GM21447 (cell line): Measurements from ENCODE around the gene KLHL29.
"Not testable (repeated sequence)": the region's sequence is repeated elsewhere in the genome, so short reads cannot be mapped to it uniquely, and the experiment has no call there.

Experiments used
- ATAC-seq: cut with Tn5 transposase; IDR thresholded peaks from one replicate; pipeline ENCODE4 v1.9.1; 2021; ENCODE audit not compliant: unreplicated experiment

KLHL29 gene

DNA sequence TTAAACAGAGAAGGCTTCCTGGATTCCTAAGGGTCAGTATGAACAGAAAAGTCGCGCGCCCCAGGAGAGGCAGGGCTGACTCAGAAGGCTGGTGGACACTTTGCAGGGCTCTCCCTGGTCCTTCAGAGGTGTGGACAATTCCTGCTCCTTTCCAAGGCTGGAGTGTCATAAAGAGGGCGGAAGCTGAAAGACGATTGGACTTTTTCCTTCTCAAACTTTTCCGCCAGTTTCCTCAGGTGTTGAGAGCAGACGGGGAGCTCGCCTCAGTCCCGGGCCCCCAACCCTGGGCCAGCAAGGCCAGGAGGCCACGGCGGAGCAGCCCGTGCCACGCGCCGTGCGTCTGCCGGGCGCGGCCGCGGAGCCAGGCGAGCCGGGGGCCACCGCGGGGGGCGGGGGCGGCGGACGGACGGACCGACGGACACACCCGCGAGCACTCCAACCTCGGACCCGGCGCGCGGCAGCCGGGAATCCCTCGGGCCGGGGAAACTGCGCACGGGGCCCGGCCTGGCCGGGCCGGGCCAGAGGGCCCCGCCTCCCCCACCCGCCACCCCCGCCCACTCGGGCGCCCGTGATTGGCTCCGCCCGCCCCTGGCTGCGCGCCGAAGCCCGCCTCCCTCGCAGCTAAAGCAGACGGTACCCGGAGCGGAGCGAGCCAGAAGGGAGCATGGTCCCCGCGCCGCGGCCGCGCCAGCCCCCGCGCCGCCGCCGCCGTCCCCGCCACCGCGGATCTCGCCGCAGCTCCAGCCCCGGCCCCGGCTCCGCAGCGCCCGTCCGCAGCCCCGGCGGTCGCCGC lies at the start of gene KLHL29:
Gene KLHL29 (plus strand): TSS at position 629 of the 793 bp plus-strand sequence. CDS start 177,018 bp downstream, outside the sequence.
- peak; percentile 44 for ATAC-seq

DNA sequence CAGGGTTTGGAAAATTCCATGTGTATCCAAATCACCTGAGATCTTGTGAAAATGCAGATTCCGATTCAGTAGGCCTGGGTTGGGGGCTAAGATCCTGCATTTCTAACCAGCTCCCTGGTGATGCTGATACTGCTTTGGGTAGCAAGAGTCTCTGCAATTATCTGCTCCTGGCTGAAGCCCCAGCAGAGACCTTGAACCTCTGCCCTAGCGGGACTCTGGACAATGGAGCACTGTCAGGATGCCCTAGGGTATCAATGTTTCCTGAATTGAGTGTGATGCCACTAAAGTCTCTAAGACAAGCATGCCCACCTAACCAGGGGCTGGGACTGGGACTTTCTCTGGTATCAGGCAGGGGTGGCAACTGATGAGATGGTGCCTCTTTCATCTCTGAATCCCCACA lies 49.4 kb upstream of the KLHL29 start:
- ATAC-seq: no peak

DNA sequence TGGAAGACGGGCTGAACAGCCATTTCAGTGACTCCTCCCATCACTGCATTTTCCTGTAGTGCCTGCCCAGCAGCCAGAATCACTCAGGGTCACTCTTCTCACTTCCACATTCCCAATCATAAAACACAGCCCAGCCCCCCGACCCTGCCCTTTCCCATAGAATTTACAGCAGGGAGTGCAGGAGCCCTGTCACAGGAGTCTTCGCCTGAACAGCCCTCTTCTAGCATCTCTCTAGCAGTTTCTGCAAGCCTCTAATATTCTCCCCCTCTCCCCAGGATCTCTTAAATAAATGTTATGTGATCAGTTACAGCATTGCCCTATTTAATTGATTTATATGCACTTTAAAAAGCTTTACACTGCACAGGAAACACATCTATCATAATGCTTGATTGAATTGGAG lies 42.9 kb upstream of the KLHL29 start:
- ATAC-seq: no peak

DNA sequence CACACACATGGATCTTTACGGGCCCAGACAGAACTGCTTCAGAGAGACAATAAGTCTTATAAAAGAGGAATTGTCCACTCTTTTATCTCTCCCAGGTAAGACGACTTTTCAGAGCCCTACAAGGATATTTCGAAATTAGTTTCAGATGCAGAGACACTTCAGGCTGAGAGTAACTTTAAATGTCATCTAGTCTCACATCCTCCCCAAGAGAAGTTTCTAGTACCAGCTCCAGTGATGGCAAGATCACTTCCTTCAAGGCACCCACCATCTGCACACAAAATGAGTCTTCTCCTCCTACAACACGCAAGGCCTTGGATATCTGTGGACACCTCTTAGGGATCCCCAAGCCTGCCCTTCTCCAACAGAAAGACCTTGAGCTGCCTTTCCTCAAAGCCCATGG lies 39.0 kb upstream of the KLHL29 start:
- ATAC-seq: no peak

DNA sequence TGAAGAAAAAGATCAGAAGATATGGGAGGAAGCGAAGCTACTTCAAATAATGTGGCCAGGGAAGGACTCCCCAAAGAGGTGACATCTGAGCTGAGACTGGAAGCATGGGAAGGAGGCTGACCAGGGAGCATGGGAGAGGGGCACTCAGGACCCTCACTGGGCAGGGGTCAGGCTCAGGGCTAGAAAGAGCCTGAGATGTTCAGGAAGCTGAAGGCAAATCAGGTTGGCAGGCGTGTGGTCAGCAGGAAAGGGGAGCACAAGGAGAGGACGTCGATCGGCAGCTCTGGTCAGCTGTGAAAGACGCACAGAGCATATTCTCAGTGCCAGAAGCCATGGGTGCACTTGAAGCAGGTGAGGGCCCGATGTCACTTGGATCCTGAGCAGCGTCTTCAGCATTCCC lies 38.2 kb upstream of the KLHL29 start:
- no peak for ATAC-seq

DNA sequence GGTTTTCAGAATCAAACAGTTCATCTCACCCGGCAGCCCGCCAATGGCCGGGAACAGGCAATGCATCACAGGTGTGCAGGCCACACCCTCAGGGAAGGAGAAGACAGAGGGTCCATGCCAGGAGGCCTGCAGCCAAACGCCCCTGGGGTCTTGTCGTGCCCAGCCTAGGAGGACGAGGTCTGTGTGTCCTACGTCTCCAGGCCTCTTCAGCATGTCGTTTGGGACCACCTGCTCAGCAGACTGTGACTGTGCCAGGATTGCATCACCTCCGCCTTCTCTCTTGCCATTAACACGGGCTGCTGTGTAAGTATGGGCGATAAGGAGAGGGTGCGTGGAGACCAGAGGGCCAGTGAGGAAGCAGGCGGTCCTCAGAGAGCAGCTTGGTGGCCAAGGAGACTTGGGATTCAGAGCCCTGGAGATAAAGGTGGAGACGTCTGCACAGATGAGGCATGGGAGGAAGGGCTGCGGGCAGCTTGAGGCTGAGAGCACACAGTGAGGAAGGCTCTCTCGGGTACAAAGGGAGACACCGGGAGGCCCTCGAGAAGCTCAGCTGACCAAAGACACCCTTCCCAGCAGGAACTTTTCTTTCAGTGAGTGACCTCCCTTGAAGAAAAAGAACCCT lies 37.4 kb upstream of the KLHL29 start:
- ATAC-seq: no peak

DNA sequence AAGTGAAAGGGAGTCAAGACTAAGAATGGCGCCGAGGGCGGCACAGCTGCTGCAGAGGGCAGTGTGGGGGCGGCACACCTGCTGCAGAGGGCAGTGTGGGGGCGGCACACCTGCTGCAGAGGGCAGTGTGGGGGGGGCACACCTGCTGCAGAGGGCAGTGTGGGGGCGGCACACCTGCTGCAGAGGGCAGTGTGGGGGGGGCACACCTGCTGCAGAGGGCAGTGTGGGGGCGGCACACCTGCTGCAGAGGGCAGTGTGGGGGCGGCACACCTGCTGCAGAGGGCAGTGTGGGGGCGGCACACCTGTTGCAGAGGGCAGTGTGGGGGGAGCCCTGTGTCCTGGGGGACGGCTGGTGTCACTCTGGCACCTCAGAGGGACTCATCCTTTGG lies 36.9 kb upstream of the KLHL29 start:
- not testable (repeated sequence) for ATAC-seq

DNA sequence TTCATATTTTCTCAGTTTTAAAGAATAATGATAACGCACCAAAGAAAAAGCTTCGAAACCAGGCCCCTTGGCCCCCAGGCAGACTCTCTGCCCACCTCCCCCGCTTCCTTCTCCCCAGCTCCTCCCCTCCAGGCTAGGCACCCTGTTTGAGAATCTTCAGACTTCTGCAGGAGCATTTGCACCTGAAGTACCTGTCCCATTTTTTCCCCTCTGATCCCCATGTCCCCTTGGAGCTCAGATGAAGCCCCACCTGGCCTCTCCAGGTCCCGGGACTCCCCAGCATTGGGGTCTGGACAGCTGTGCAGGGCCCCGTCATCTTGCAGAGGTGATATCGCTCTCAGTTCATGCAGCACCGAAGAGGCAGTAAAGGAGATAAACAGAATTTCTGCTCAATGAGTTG lies 35.5 kb upstream of the KLHL29 start:
- no peak for ATAC-seq

DNA sequence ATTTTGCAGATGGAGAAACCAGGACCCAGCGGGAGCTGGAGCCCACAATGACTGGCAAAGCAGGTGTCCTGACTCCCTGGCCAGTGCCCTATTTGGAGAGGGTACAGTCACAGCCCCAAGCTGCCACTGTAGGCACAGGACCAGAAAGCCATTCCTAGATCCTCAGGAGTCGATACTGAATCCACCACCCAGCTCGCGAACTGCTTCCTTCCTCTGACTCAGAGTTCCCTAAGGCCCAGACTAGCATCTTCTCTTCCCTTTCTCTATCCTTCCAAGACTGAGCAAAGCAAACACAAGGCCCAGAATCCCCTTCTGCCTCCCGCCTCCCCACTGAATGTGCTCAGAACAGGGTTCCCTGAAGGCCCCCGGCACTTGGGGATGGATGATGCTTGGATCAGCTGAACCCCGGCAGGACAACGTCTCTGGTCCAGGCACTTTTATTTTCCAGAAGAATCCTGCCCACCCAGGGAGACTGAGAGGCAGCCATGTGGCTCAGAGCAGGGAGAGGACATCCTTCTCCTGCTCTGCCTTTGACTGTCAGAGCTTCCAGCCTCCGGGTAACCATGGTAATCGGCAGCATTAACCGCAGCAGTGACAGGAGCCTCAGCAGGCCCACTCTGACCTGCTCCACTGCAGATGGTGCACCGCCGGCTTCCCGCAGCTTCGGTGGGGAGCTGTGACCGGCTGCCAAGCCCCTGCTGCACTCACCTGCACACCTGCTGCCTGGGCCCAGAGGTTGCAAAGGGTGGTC lies 34.8 kb upstream of the KLHL29 start:
- ATAC-seq: no peak

DNA sequence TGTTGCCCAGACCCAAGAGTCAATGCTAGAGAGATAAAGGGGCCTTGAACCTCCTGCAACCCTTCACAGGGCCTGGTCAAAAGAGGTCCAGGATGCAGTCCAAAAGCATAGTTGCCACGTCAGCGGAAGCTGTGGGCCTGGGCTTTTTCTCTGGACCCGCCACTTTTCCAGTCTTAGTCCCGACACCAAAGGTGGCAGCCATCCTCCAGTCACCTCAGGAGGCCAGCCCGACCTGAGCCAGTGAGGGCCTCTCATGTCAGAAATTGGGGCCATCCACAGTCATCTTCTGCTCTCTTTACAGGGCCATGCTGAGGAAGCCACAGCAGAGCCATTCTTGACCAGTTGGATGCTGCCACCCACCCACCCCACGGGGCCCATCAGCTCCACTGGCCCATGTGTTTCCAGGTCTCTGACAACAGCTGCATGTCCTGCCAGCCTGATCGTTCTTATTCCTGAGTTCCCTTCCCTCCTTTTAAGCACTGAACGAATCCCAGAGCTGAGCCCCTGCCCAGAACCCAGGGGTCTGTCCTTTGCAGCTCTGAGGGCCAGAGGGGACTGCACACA lies 34.1 kb upstream of the KLHL29 start:
- ATAC-seq: no peak

DNA sequence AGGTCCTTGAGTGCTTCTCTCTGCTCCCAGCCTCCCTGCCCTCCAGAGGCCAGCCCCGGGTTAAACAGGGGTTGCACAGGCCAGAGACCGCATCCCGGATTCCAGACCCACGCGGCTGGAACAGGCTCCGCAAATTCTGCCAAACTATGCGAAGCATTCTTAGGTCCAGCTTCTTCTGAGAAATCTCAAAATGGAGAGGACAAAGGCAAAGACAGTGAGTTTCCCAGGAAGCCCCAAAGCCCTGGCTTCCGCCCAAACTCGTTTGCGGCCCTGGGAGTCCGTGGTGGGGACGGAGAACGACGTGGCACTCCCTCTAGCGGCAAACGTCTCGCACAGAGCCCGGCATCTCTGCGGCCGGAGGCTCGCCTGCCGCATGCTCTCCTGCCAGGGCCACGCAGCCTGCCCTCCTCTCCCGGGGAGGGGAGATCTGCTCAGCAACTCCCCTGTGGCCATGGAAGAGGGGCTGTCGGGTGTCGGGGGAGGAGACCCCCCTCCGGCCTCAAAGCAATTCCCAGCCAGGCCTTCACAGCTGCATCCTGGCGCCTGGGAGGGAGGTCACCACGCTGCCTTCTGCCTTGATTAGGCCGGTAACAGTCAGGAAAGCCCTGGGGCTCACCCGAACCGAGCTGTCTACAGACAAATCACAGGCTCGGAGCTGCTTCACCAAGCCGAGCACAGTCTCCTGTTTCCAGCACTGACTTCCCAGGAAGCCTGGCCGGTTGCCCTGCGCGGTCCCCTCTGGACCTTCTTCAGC lies 33.4 kb upstream of the KLHL29 start:
- peak; percentile 84 for ATAC-seq

DNA sequence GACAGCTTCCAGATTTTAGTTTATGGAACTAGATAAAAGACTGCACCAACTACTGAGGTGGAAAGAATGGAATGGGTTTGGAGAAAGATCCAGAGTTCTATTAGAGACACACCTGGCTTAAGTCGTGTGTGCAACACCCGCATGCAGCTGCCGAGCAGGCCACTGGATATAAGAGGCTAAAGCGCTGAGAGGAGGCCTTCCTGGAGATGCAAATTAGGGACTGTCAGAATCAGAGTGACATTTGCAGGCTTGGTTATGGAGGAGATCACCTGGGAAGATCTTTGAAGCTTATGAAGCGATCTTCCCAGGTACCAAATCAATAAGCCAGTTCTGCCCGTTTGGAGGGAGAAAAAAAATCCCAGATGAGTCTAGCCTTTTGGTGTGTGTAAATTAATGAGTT lies 30.4 kb upstream of the KLHL29 start:
- ATAC-seq: peak; percentile 72

DNA sequence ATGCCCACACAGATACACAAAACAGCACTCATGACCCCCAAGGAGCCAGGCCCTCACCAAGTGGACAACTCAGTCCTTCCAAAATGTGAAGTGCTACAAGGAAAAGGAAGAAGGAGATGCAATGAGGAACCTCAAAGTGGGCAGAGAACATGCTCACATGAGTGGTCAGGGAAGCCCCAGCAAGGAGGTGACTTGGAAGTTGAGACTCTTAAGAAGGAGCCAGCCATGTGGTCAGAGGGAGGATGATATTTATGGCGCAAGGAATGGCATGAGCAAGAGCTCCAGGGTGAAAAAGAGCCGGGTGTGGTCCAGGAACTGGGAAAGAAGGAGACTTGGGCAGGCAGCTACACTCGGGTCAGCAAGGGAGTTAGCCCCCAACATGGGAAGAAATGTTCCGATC lies 30.0 kb upstream of the KLHL29 start:
- ATAC-seq: peak; percentile 4

DNA sequence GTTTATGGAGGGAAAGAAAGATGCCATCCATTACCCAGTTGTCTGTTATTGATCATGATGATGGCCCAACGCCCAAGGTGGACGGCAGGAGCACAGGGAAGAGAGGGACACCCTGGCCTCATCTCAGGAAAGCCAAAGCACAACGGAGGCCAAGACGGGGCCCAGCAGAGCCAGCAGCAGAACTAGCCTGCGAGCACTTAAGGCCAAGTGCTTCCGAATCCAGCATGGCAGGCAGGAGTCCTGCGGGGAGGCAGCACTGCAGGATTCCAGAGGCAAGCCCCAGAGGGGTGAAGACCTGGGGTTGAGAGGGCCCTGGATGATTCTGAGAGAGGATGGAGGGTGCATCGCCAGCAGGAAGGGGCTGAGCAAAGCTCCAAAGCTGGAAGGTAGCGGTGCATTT lies 28.3 kb upstream of the KLHL29 start:
- no peak for ATAC-seq

DNA sequence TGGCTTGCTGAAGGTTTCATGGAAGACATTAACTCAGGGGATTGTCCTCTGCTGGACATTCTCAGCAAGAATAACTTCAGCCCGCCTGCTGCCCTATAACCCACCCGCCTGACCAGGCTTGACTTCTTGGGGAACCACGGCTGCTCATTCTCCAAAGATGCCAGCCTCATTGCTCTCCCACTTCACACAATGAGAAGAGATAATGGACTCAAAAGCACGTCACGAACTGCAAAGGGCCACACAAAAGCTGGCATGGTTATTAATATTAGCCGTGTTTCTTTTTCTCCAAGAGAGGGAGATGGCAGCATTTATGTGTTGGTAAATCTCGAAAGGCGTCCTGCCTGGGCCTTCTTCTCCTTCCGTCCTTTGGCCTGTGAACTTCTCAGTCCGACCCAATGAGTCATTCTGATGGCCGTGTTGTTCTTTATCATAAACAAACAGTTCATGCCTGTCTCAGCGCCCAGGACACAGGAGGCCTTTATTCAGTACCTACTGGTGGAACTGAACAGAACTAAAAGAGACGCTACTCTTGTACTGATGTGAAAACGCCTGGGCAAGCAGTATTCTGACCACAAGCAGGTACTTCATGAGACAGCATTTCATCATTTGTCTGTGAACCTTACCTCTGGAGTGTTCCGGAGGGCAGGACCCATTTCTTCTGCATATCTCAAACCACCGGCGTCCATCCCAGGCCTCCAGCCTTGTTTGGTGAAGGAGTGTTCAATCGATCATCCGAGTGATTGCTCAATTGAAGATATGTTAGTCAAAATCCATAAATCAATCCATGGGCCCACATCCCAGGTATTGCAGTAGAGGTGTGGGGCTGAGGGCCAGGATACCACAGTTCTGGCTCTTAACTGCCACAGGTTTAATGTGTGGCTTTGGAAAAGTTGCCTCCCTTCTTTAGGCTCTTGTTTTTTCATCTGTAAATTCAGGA lies 25.1 kb upstream of the KLHL29 start:
- no peak for ATAC-seq

DNA sequence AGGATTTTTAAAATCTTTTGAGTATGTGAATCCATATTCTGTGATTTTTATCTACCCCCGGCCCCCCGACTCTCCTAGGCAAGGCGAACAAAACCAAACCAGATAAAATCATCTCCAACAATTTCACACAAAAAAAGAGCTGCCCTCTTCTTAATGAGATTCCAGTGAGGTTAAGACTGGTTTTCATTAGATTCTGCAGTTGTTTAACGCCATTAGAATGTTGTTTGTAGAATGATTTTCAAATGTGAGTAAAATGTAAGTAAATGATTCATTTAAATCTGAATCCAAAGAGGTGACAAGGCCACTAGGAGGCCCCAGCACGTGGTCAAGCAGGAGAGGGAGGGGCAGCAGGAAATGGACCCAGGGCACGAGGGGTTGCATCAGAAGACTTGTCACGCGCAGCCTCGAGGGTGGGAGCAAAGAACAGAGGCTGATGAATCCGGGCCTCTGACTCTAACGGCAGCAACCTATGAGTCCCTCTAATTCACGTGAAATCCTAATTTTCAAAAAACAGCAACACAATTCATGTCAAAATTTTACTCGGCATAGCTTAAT lies 24.3 kb upstream of the KLHL29 start:
- no peak for ATAC-seq

DNA sequence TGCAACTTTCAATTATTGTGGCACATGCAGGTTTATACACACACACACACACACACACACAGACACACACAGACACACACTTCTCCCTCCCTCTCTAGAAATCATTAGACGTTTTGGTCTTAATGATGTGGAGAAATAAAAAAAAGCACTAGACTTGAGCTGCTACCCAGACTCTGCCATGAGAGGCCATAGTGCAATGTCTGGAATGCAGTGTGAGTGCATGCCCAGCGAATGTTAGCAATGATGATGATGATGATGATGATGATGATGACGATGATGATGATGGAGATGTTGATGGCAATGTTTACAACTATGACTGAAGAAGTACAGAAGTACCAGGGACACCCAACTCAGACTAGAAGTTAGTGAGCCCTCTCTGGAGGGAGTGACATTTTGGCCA lies 23.8 kb upstream of the KLHL29 start:
- no peak for ATAC-seq

DNA sequence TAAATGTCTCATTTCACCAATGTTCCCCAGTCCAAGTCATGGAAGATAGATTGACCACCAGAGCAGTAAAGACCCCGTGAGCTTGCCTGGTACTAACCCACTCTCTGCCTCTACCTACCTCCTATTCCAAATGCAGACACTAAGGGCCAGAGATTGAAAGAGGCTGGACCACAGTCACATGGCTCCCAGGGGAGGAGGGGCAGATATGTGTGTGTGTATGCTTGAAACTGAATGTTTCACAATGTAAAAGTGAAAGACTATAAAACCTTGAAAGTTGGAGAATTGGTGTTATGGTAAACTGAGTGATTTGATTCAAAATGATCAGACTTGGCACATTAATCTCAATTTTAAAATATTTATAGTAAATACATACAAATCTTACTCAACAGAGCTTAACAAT lies 21.7 kb upstream of the KLHL29 start:
- ATAC-seq: no peak

DNA sequence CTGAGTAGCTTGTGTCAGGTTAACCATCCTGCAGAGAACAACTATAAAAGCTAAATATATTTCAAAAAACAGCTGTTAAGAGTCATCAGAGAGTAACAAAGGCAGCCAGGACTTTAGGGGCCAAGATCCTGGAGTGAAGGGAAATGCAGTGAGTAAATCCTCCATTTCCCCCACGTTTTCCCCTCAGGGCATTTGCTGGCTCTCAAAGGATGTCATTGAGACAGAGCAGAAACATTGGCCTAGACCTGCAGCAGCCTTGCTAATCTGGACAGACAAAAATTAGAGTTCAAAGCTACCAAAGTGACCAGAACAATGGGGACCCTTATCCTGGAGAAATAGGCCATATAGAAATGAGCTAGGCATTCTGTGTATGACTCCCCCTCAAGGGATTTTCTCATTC lies 21.1 kb upstream of the KLHL29 start:
- no peak for ATAC-seq

DNA sequence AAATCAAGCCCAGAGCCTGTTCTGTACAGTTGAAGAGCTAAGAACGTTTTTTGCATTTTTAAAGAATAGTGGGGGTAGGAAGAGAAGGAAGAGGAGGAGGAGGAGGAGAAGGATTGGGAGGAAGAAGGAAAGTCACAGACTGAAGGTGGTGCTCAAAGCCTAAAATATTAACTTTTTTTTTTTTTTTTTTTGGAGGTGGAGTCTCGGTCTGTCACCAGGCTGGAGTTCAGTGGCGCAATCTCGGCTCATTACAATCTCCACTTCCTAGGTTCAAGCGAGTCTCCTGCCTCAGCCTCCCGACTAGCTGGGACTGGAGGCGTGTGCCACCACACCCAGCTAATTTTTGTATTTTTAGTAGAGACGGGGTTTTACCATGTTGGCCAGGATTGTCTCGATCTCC lies 18.3 kb upstream of the KLHL29 start:
- ATAC-seq: no peak
